Measurements from ENCODE around the gene C11orf52.

DNA sequence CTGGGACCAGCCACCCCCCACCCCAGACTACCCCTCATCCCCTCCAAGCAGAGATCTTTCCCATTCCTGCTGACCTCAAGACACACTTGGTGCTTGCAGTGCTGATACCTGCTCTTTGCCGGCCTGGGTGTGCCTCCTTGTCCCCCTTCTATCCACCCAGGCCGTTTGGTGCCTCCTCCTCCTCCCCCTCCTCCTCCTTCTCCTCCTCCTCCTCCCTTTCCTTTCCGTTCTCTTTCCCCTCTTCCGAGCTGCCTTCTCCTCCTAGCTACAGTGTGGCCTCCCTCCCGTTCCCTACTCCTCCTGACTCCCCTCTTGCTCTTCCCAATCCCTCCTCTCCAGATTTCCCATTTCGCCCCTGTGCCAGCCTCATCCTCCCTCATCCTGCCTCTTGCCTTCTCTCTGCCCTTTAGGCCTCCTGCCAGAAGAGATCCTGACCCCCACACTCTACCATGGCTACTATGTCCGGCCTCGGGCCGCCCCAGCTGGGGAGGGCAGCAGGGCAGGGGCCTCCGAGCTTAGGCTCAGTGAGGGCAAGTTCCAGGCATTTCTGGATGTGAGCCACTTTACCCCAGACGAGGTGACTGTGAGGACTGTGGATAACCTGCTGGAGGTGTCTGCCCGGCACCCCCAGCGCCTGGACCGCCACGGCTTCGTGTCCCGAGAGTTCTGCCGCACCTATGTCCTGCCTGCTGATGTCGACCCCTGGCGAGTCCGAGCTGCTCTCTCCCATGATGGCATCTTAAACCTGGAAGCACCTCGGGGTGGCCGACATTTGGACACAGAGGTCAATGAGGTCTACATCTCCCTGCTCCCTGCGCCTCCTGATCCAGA is 5.5 kb upstream of the C11orf52 start:
- TF ChIP-seq, protein P1, sequence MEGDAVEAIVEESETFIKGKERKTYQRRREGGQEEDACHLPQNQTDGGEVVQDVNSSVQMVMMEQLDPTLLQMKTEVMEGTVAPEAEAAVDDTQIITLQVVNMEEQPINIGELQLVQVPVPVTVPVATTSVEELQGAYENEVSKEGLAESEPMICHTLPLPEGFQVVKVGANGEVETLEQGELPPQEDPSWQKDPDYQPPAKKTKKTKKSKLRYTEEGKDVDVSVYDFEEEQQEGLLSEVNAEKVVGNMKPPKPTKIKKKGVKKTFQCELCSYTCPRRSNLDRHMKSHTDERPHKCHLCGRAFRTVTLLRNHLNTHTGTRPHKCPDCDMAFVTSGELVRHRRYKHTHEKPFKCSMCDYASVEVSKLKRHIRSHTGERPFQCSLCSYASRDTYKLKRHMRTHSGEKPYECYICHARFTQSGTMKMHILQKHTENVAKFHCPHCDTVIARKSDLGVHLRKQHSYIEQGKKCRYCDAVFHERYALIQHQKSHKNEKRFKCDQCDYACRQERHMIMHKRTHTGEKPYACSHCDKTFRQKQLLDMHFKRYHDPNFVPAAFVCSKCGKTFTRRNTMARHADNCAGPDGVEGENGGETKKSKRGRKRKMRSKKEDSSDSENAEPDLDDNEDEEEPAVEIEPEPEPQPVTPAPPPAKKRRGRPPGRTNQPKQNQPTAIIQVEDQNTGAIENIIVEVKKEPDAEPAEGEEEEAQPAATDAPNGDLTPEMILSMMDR (IDR thresholded peaks at IDR 0.05), result no peak
- TF ChIP-seq EP300 (IDR thresholded peaks at IDR 0.05) (no peak), POLR2AphosphoS5 (IDR thresholded peaks at IDR 0.05) (no peak)

Data from suprapubic skin (tissue), 4 donors.